Stimulated activated CD8-positive, alpha-beta memory T cell treated with anti-CD3 and anti-CD28 coated beads, Interleukin-4, amount 100 ng/mL, for 4 hours (primary cell): Measurements from ENCODE around the gene KRT78.

ENCODE experiments used
- DNase-seq, 2 donors: peaks; one replicate each; pipeline ENCODE4 v3.0.0-alpha.2; 2020; ENCODE audit warnings: low read depth in 2 of 2, low spot score in 1 of 2

KRT78 gene

GRCh38 chr12:52824741-52825410 lies 23.9 kb downstream of the KRT78 start:
- DNase-seq, result no peak

GRCh38 chr12:52823761-52824450 lies 24.9 kb downstream of the KRT78 start:
- no peak for DNase-seq

GRCh38 chr12:52822771-52823510 lies 25.9 kb downstream of the KRT78 start:
- no peak for DNase-seq

- DNase-seq, result no peak
These were observed 26.8 kb downstream of the KRT78 start for GRCh38 chr12:52821826-52822660.

GRCh38 chr12:52821071-52821730 lies 27.6 kb downstream of the KRT78 start:
- DNase-seq, result no peak

- DNase-seq, result no peak
These were observed 28.3 kb downstream of the KRT78 start for GRCh38 chr12:52820521-52820920.

GRCh38 chr12:52819731-52820510 lies 28.9 kb downstream of the KRT78 start:
- no peak for DNase-seq

- no peak for DNase-seq
These were observed 29.8 kb downstream of the KRT78 start for GRCh38 chr12:52818887-52819420.

GRCh38 chr12:52818388-52818787 lies 30.4 kb downstream of the KRT78 start:
- DNase-seq, result no peak

GRCh38 chr12:52817699-52818238 lies 31.0 kb downstream of the KRT78 start:
- DNase-seq, result no peak

- DNase-seq, result no peak
These were observed 31.6 kb downstream of the KRT78 start for GRCh38 chr12:52817003-52817698.

- DNase-seq, result no peak
These were observed 32.9 kb downstream of the KRT78 start for GRCh38 chr12:52815676-52816588.

- no peak for DNase-seq
These were observed 33.6 kb downstream of the KRT78 start for GRCh38 chr12:52815161-52815560.

- no peak for DNase-seq
These were observed 34.1 kb downstream of the KRT78 start for GRCh38 chr12:52814710-52815155.

GRCh38 chr12:52813885-52814709 lies 34.7 kb downstream of the KRT78 start, which contains the start of gene KRT4:
KRT4 (minus strand) TSS chr12:52814116; CDS start chr12:52814058, 58 bp downstream.
- no peak for DNase-seq

GRCh38 chr12:52813203-52813819 lies 35.5 kb downstream of the KRT78 start:
- no peak for DNase-seq
